SK-N-SH (cell line): ENCODE measurements around the gene PXMP4. TPM values are rescaled to one million over a fixed set of nuclear protein-coding genes. Genes with fewer than 3 reads are reported as not detected.

Experiments
- CTCF ChIA-PET: fragments of 300-600, 350-600 bp; formaldehyde crosslinking; extraction: SDS; loops from one replicate; lab custom pipeline; 2021; lab: Yijun Ruan, JAX
- POLR2A ChIA-PET: fragments of 350-600 bp; sonication (Branson Sonifier 250); formaldehyde crosslinking; extraction: SDS; loops from one replicate; lab custom pipeline; 2020; ENCODE audit warnings: antibody characterized with exemption, inconsistent platforms; lab: Yijun Ruan, JAX
- DNase-seq: peaks from one replicate; pipeline ENCODE4 v3.0.0; 2012
- H2AFZ ChIP-seq: fragments of 200-600 bp; sonication (generic); 2 replicates; pipeline ENCODE4 v1.8.1; 2016; ENCODE audit warnings: antibody characterized with exemption, mild to moderate bottlenecking, low read depth
- H3F3A ChIP-seq: fragments of 200-600 bp; sonication (generic); replicated peaks from 2 replicates; pipeline ENCODE3; 2016; ENCODE audit warnings: antibody characterized with exemption, mild to moderate bottlenecking; ENCODE audit not compliant: insufficient read depth
- H3K27ac ChIP-seq, 2 experiments: fragments of 200-500 bp in 1 of 2; fragments of 200-600 bp in 1 of 2; sonication (Bioruptor generic) in 1 of 2; sonication (generic), shearing (Covaris generic) in 1 of 2; 2 replicates each; pipeline versions ENCODE4 v1.5.1 to v1.6.1; 2014 to 2016; ENCODE audit warnings: low read depth in 2 of 2, inconsistent platforms in 1 of 2, low read length in 1 of 2, mild to moderate bottlenecking in 1 of 2, mixed read lengths in 1 of 2
- H3K27me3 ChIP-seq: fragments of 200-600 bp; sonication (generic), shearing (Covaris generic); 2 replicates; pipeline ENCODE4 v1.6.1; 2016; ENCODE audit warnings: mixed run types; ENCODE audit not compliant: insufficient read depth
- H3K36me3 ChIP-seq, 2 experiments: fragments of 200-500 bp in 1 of 2; fragments of 200-600 bp in 1 of 2; sonication (Bioruptor generic) in 1 of 2; sonication (generic) in 1 of 2; replicated peaks in 1 of 2; 2 replicates each; pipeline versions ENCODE3 to v1.5.1; 2014 to 2016; ENCODE audit warnings: low read length in 1 of 2, mild to moderate bottlenecking in 1 of 2; ENCODE audit not compliant: insufficient read depth in 2 of 2, control insufficient read depth in 1 of 2
- H3K4me1 ChIP-seq, 2 experiments: fragments of 200-500 bp in 1 of 2; fragments of 200-600 bp in 1 of 2; sonication (Bioruptor generic) in 1 of 2; sonication (generic), shearing (Covaris generic) in 1 of 2; 2 replicates each; pipeline versions ENCODE4 v1.5.1 to v1.6.1; 2014 to 2016; ENCODE audit warnings: low read depth in 1 of 2, low read length in 1 of 2, mixed run types in 1 of 2; ENCODE audit not compliant: insufficient read depth in 2 of 2, control insufficient read depth in 1 of 2
- H3K4me2 ChIP-seq: fragments of 200-600 bp; sonication (generic), shearing (Covaris generic); 2 replicates; pipeline ENCODE4 v1.6.1; 2017; ENCODE audit warnings: mixed run types
- H3K4me3 ChIP-seq, 2 experiments: fragments of 200-500 bp in 1 of 2; fragments of 200-600 bp in 1 of 2; sonication (Bioruptor generic) in 1 of 2; sonication (generic), shearing (Covaris generic) in 1 of 2; 2 replicates each; pipeline versions ENCODE4 v1.5.1 to v1.8.1; 2014 to 2016; ENCODE audit warnings: low read depth in 2 of 2, inconsistent platforms in 1 of 2, low read length in 1 of 2, mild to moderate bottlenecking in 1 of 2, mixed read lengths in 1 of 2, moderate library complexity in 1 of 2
- H3K79me2 ChIP-seq: fragments of 200-600 bp; sonication (generic); 2 replicates; pipeline ENCODE4 v1.8.1; 2017; ENCODE audit warnings: mild to moderate bottlenecking; ENCODE audit not compliant: insufficient read depth
- H3K9ac ChIP-seq: fragments of 200-600 bp; sonication (generic); 2 replicates; pipeline ENCODE4 v1.6.1; 2017; ENCODE audit warnings: mixed run types
- H3K9me2 ChIP-seq: fragments of 200-600 bp; sonication (generic); 2 replicates; pipeline ENCODE4 v1.6.1; 2017; ENCODE audit warnings: mixed run types
- H3K9me3 ChIP-seq: fragments of 200-600 bp; sonication (generic); 2 replicates; pipeline ENCODE4 v1.6.1; 2017; ENCODE audit warnings: mixed run types, mild to moderate bottlenecking, moderate library complexity
- H4K20me1 ChIP-seq: fragments of 200-600 bp; sonication (generic); 2 replicates; pipeline ENCODE4 v1.6.1; 2017; ENCODE audit warnings: mild to moderate bottlenecking, mixed run types; ENCODE audit not compliant: insufficient read depth
- CHD2 ChIP-seq: fragments of 150-350 bp; IDR thresholded peaks from 2 replicates; pipeline ENCODE4 v1.6.1; 2018; ENCODE audit warnings: low read length; ENCODE audit not compliant: partially characterized antibody
- FOXJ3 ChIP-seq: sonication (generic); formaldehyde crosslinking; IDR thresholded peaks from 2 replicates; pipeline ENCODE4 v1.5.1; 2020; ENCODE audit warnings: mild to moderate bottlenecking, missing genetic modification reagents
- FOXM1 ChIP-seq: IDR thresholded peaks from 2 replicates; pipeline ENCODE4 v1.4.0; 2012; ENCODE audit warnings: low read depth, mild to moderate bottlenecking
- IRF3 ChIP-seq: fragments of 150-350 bp; IDR thresholded peaks from 2 replicates; pipeline ENCODE4 v1.6.1; 2016; ENCODE audit warnings: mild to moderate bottlenecking, low read depth, low read length
- JUND ChIP-seq: IDR thresholded peaks from 2 replicates; pipeline ENCODE4 v1.4.0; 2012
- MEF2A ChIP-seq: IDR thresholded peaks from 2 replicates; pipeline ENCODE4 v1.4.0; 2012; ENCODE audit warnings: low read depth, borderline replicate concordance
- MXI1 ChIP-seq: IDR thresholded peaks from 2 replicates; pipeline ENCODE4 v1.6.1; 2012; ENCODE audit warnings: mild to moderate bottlenecking, low read depth, low read length, improper control_type of control experiment
- NFIC ChIP-seq: IDR thresholded peaks from 2 replicates; pipeline ENCODE4 v1.4.0; 2012; ENCODE audit warnings: borderline replicate concordance
- NRF1 ChIP-seq: IDR thresholded peaks from 2 replicates; pipeline ENCODE4 v1.6.1; 2012; ENCODE audit warnings: low read depth, mild to moderate bottlenecking, low read length
- POLR2AphosphoS5 ChIP-seq: IDR thresholded peaks from 2 replicates; pipeline ENCODE4 v1.6.1; 2012; ENCODE audit warnings: low read depth, low read length
- RAD21 ChIP-seq: IDR thresholded peaks from 2 replicates; pipeline ENCODE4 v1.6.1; 2012; ENCODE audit warnings: mild to moderate bottlenecking, low read length
- RCOR1 ChIP-seq: fragments of 150-350 bp; IDR thresholded peaks from 2 replicates; pipeline ENCODE4 v1.6.1; 2017; ENCODE audit warnings: antibody characterized with exemption, low read length
- RXRA ChIP-seq: IDR thresholded peaks from 2 replicates; pipeline ENCODE4 v1.4.0; 2012; ENCODE audit warnings: low read depth, mild to moderate bottlenecking, borderline replicate concordance
- SIN3A ChIP-seq: IDR thresholded peaks from 2 replicates; pipeline ENCODE4 v1.6.1; 2012; ENCODE audit warnings: low read depth, mild to moderate bottlenecking, low read length, moderate library complexity, borderline replicate concordance
- SMC3 ChIP-seq: IDR thresholded peaks from 2 replicates; pipeline ENCODE4 v1.6.1; 2012; ENCODE audit warnings: low read depth, low read length, improper control_type of control experiment
- TEAD4 ChIP-seq: IDR thresholded peaks from 2 replicates; pipeline ENCODE4 v1.4.0; 2012; ENCODE audit warnings: mild to moderate bottlenecking, borderline replicate concordance; ENCODE audit not compliant: insufficient read depth
- YY1 ChIP-seq: IDR thresholded peaks from 2 replicates; pipeline ENCODE4 v1.4.0; 2012; ENCODE audit warnings: low read depth, mild to moderate bottlenecking
- ZBTB33 ChIP-seq: IDR thresholded peaks from 2 replicates; pipeline ENCODE4 v1.4.0; 2012; ENCODE audit warnings: low read depth, borderline replicate concordance
- WGBS: methylation state at CpG from one replicate; pipeline ENCODE4 v1.1.6; 2017; ENCODE audit warnings: low lambda C conversion rate; 5-methylcytosine and 5-hydroxymethylcytosine counted together
- polyA plus RNA-seq, 3 experiments: library from polyadenylated mRNA; depleted of rRNA; stranded (reverse); fragments of >200 nt; gene quantifications; 2 replicates each; pipeline ENCODE4 v1.2.3, GENCODE V29; 2012
- TF ChIP-seq, protein P1 (sequence below): fragments of 150-350 bp; IDR thresholded peaks from 2 replicates; pipeline ENCODE4 v1.6.1; 2017; ENCODE audit warnings: antibody characterized with exemption, low read length, low read depth, borderline replicate concordance
- TF ChIP-seq, protein P2 (sequence below): IDR thresholded peaks from 2 replicates; pipeline ENCODE4 v1.4.0; 2012; ENCODE audit warnings: low read depth, borderline replicate concordance

Gene PXMP4
- polyA plus RNA-seq, 1 of the 3 experiments (the other 2 are of a cell fraction) = 5.6 TPM

- H3K9me2 ChIP-seq = no peaks in the 10 kb centered on the region
- no peaks in the 10 kb centered on the region for H3K9me3 ChIP-seq
- H3K4me2 ChIP-seq = peak overlapping the region; percentile 75; the same call in 1 of the 2 replicates
- H4K20me1 ChIP-seq = 0 out of 2 replicates have a peak, but pooled peaks cover 1% of the 10 kb centered on the region
- peaks cover under 1 to 44% of the 10 kb centered on the region in 2 experiments; a peak in 2 of 4 replicates for H3K4me1 ChIP-seq
- H3K27ac ChIP-seq = peak overlapping the region; percentile 44 to 87; a peak in 3 of 4 replicates
- no peak overlapping the region for H2AFZ ChIP-seq
- WGBS = 61% methylated on average over 16 of the region's 55 CpGs
- ChIA-PET POLR2A (interaction anchor here (0.9 to 1.6 kb wide), 9 partner anchors 13 to 273 kb away, joined by 3 to 8 read pairs (median 4); partner anchors contain the start of genes CBFA2T2 and SNTA1), CTCF (interaction anchor here (0.5 to 10.6 kb wide), 61 partner anchors 9 to 765 kb away, joined by 3 to 114 read pairs (median 4); partner anchors contain the start of genes CBFA2T2, CDK5RAP1, PXMP4 and SNTA1)
- peak overlapping the region; percentile 41 to 52; a peak in 3 of 4 replicates for H3K4me3 ChIP-seq
- peaks cover 25% of the 10 kb centered on the region for H3F3A ChIP-seq
- peak; percentile 74 for DNase-seq
- H3K79me2 ChIP-seq = peaks cover under 1% of the 10 kb centered on the region; the same call in 1 of the 2 replicates
- H3K27me3 ChIP-seq = no peaks in the 10 kb centered on the region
- no peak overlapping the region for H3K9ac ChIP-seq
- 0 out of 2 replicates have a peak, but pooled peaks have one; percentile 21 for TF ChIP-seq MXI1
- TF ChIP-seq RCOR1 = no peak
- peaks cover 8 to 17% of the 10 kb centered on the region in 2 experiments for H3K36me3 ChIP-seq
Measured at GRCh38 chr20:33667245-33667675, 52.9 kb downstream of the PXMP4 start.

GRCh38 chr20:33666293-33667244 is 53.5 kb downstream of the PXMP4 start, which contains the start of gene ACTL10:
ACTL10 (plus strand) TSS chr20:33666943; CDS start chr20:33667498, 555 bp downstream.
- Histone ChIP-seq H3K9ac (no peak within 1 kb of the TSS), H3K9me3 (no peaks in the 10 kb centered on the region), H3K27ac (peak within 1 kb of the TSS; percentile 55 to 87; a peak in 3 of 4 replicates), H3K4me3 (peak within 1 kb of the TSS; percentile 41 to 52; a peak in 3 of 4 replicates), H3K27me3 (no peaks in the 10 kb centered on the region), H3K4me2 (peak within 1 kb of the TSS; percentile 75; the same call in 1 of the 2 replicates), H4K20me1 (no peaks in the 10 kb centered on the region), H3F3A (peaks cover 25% of the 10 kb centered on the region), H3K36me3 (peaks cover 8 to 17% of the 10 kb centered on the region in 2 experiments), H3K79me2 (no peaks in the 10 kb centered on the region), H3K4me1 (peaks cover 0 to 41% of the 10 kb centered on the region in 2 experiments; a peak in 1 of 4 replicates), H3K9me2 (no peaks in the 10 kb centered on the region), H2AFZ (peak within 1 kb of the TSS; percentile 36; the same call in 1 of the 2 replicates)
- peak; percentile 94 for DNase-seq
- POLR2A ChIA-PET = interaction anchor here (0.7 to 3.7 kb wide), 10 partner anchors 12 to 273 kb away, joined by 3 to 17 read pairs (median 4); partner anchors contain the start of genes CBFA2T2 and SNTA1
- WGBS = 55% methylated on average over 40 of the region's 50 CpGs
- CTCF ChIA-PET = interaction anchor here (0.5 to 10.6 kb wide), 26 partner anchors 9 to 301 kb away, joined by 3 to 114 read pairs (median 4); partner anchors contain the start of gene ZNF341
- TF ChIP-seq, protein P1, sequence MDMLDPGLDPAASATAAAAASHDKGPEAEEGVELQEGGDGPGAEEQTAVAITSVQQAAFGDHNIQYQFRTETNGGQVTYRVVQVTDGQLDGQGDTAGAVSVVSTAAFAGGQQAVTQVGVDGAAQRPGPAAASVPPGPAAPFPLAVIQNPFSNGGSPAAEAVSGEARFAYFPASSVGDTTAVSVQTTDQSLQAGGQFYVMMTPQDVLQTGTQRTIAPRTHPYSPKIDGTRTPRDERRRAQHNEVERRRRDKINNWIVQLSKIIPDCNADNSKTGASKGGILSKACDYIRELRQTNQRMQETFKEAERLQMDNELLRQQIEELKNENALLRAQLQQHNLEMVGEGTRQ = no peak
- TF ChIP-seq TEAD4 (no peak), JUND (no peak), RXRA (no peak), SIN3A (peak; percentile 44; the same call in 1 of the 2 replicates), SMC3 (peak; percentile 19; the same call in 1 of the 2 replicates), FOXM1 (no peak), MEF2A (no peak), NRF1 (no peak), RAD21 (0 out of 2 replicates have a peak, but pooled peaks have one; percentile 8), CHD2 (no peak), ZBTB33 (no peak), FOXJ3 (CRISPR knock-in tag) (no peak), IRF3 (no peak), NFIC (peak; percentile 72), POLR2AphosphoS5 (peak; percentile 63; the same call in 1 of the 2 replicates), YY1 (no peak)
- TF ChIP-seq, protein P2, sequence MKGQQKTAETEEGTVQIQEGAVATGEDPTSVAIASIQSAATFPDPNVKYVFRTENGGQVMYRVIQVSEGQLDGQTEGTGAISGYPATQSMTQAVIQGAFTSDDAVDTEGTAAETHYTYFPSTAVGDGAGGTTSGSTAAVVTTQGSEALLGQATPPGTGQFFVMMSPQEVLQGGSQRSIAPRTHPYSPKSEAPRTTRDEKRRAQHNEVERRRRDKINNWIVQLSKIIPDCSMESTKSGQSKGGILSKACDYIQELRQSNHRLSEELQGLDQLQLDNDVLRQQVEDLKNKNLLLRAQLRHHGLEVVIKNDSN = no peak
